COR-L47 (cell line): Measurements from ENCODE around the gene SPTSSB.

Experiments used
- DNase-seq: peaks from one replicate; lab custom pipeline; 2025; lab: John Stamatoyannopoulos, UW

Gene SPTSSB

GRCh38 chr3:161339517-161340500 lies 31.5 kb downstream of the SPTSSB start:
- DNase-seq = no peak

DNA sequence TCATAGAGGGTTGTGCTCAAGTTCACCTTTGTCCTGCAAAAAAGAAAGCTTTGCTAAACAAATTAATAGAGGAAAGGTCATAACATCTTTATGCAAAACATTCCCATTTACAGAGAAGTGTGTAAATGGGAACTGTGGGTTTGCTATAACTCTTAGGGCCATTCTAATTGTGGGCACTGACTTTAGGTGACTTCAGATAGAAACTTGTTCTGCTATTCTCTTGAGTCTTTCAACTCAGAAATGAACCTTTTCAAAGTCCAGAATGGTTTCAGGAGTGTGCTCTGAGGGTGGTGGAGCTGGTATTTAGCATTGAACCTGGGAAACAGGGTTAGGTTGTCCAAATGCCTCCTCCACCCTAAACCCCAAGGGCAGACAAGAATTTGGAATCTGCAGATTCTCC lies 34.0 kb downstream of the SPTSSB start:
- no peak for DNase-seq

DNA sequence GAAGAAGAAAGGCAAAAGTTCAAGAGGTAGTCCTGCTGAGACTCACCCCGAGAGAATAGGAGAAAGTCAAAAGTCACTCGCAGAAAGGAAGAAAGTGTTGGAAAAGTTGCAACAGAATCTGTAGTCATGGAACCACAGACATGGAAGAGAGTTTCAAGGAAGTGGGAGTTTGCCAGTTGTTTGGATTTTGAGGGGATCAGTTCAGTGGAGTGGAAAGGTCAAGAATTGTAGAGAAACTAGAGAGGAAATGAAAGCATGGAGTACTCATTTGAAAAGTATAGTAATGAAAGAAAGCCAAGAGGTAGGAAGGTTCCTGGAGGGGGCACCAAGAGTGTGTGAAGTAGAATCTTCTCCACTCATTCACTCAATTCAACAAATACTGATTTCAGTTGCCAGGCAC lies 34.7 kb downstream of the SPTSSB start:
- no peak for DNase-seq

GRCh38 chr3:161333696-161334095 lies 37.6 kb downstream of the SPTSSB start:
- DNase-seq = no peak

GRCh38 chr3:161332792-161333191 lies 38.5 kb downstream of the SPTSSB start:
- no peak for DNase-seq

GRCh38 chr3:161325059-161325458 lies 46.3 kb downstream of the SPTSSB start:
- DNase-seq = no peak

DNA sequence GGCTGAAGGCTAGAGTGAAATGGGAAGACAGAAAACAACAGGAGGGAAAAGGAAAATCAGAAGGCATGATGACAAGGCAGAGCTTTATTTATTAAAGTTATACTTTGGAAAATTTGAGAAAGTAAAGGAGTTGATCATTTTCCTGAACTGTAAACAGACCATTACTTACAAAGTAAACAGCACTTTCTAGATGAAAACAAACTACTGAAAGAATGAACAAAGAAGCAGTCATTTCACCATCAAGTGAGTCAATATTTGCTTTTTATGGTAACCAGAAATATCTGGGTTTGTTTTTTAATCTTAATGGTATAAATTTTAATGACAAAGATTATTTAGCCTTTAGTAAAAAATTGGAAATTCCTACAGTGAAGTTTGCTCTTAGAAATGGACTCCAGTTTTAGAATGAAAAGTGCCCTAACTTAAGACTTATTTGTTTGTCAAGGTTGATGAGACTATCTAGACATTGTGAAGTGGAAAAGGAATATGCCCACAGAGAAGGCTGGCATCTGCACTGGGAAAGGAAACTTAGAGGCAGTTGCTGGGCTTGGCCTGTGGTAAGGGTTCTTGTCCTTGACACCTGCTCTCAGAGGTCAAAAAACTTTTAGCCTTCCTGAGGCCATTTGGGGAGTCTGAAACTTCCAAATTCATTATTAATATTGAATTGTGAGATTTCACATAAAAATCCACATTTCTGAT lies 47.2 kb downstream of the SPTSSB start:
- DNase-seq = no peak

GRCh38 chr3:161322781-161323568 lies 48.3 kb downstream of the SPTSSB start:
- DNase-seq = no peak

DNA sequence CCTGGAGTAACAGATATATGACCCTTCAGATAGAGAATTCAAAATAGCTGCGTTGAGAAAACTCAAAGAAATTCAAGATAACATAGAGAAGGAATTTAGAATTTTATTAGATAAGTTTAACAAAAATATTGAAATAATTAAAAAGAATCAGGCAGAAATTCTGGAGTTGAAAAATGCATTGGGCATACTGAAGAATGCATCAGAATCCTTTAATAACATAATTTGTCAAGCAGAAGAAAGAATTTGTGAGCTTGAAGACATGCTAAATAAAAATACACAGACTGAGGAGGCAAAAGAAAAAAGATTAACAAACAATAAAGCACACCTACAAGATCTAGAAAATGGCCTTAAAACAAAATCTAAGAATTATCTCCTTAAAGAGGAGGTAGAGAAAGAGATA lies 50.5 kb downstream of the SPTSSB start:
- no peak for DNase-seq

- no peak for DNase-seq
These were observed 51.5 kb downstream of the SPTSSB start for GRCh38 chr3:161319867-161320266.

GRCh38 chr3:161317077-161317476 lies 54.2 kb downstream of the SPTSSB start:
- no peak for DNase-seq

DNA sequence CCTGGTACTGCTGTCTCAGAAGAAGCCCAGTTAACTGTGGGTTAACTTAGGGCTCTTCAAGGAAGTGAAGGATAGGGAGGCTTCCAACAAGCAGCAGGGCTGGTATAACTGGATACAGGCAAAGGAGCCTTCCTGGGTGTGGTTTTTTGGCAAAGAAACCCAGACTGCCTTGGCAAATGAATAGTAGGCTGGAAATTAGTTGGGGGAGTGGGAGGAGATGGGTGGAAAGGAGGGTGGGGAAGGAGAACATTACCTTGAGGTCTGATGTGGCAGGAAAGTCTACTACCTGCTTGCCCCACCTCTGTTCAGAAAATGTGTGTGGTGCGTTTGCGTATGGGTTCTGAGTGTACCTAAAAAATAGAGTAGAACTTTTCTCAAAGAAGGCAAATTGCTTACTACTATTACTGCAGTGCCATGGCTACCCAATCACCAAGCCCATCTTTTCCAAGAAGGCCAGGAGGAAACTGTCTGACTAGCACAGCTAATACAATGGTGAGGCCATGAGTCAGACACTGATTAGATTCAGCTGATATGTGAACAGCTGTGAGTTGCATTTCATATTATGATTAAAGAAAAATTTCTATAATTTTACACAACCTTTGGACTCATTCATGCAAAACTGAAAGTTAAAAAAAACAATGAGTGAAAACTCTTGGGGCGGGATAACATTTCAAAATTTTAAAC lies 55.2 kb downstream of the SPTSSB start:
- DNase-seq = no peak

DNA sequence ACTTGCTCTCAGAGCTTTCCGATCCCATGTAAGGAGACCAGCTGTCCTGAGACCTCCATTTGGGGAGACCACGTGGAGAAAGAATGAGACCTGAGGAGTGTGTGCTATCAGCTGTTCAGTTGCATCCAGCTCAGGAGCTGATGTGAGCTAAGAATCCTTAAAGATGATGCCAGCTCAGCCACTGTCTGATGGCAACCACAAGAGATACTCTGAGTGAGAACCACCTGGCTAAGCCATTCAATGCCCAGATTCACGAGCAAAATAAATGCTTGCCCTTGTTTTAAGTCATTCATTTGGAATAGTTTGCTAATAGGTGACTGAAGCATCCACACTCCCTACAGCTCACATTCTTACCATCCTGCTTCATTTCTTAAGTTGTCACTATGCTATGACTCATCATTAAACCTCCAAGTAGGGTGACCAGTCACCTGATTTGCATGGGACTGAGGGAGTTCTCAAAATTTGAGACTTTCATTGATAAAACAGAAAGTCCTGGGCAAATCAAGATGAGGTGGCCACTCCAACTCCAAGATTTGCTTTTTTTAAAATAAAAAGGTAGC lies 56.4 kb downstream of the SPTSSB start:
- DNase-seq = no peak

- no peak for DNase-seq
These were observed 60.5 kb downstream of the SPTSSB start for GRCh38 chr3:161310649-161311423.

GRCh38 chr3:161305095-161305991 lies 66.0 kb downstream of the SPTSSB start:
- DNase-seq = peak; percentile 15

- no peak for DNase-seq
These were observed 74.5 kb downstream of the SPTSSB start for GRCh38 chr3:161296814-161297213.

- no peak for DNase-seq
These were observed 76.0 kb downstream of the SPTSSB start for GRCh38 chr3:161295325-161295724.
